Effector CD8-positive, alpha-beta T cell (primary cell): ENCODE data around the gene ZNF747.

Source experiments
- DNase-seq: peaks from one replicate; lab custom pipeline; 2025; lab: John Stamatoyannopoulos, UW
- total RNA-seq, 4 experiments: gene quantifications; one replicate each; lab custom pipeline; 2026; lab: John Stamatoyannopoulos, UW

Gene ZNF747
- total RNA-seq, result 12.7 to 16.7 (median 13.8) reads per million in 4 experiments

- peak; percentile 85 for DNase-seq
Measured at GRCh38 chr16:30534368-30535105, at the start of gene ZNF747. ZNF747 (minus strand) TSS chr16:30534858; CDS start chr16:30534679, 179 bp downstream.

GRCh38 chr16:30582611-30583340 lies 48.1 kb upstream of the ZNF747 start:
- no peak for DNase-seq

GRCh38 chr16:30581457-30581856 lies 46.8 kb upstream of the ZNF747 start:
- DNase-seq, result no peak

- no peak for DNase-seq
Measured at GRCh38 chr16:30574678-30575077, 40.0 kb upstream of the ZNF747 start.

GRCh38 chr16:30571445-30572322 lies 37.0 kb upstream of the ZNF747 start, which contains the start of gene ZNF688:
ZNF688 (minus strand) TSS chr16:30571714; CDS start chr16:30571629, 85 bp downstream.
- peak; percentile 93 for DNase-seq

GRCh38 chr16:30570636-30571444 lies 36.2 kb upstream of the ZNF747 start:
- no peak for DNase-seq

GRCh38 chr16:30569746-30570635 lies 35.3 kb upstream of the ZNF747 start:
- no peak for DNase-seq

- no peak for DNase-seq
Measured at GRCh38 chr16:30569281-30569680, 34.6 kb upstream of the ZNF747 start.

GRCh38 chr16:30567991-30568638 lies 33.5 kb upstream of the ZNF747 start:
- DNase-seq, result no peak

GRCh38 chr16:30567160-30567990 lies 32.7 kb upstream of the ZNF747 start:
- no peak for DNase-seq

- DNase-seq, result no peak
Measured at GRCh38 chr16:30566531-30566930, 31.9 kb upstream of the ZNF747 start.

GRCh38 chr16:30565984-30566383 lies 31.3 kb upstream of the ZNF747 start:
- no peak for DNase-seq

GRCh38 chr16:30565526-30565925 lies 30.9 kb upstream of the ZNF747 start:
- DNase-seq, result no peak

- no peak for DNase-seq
Measured at GRCh38 chr16:30562021-30562420, 27.4 kb upstream of the ZNF747 start.

- no peak for DNase-seq
Measured at GRCh38 chr16:30561089-30561816, 26.6 kb upstream of the ZNF747 start.

GRCh38 chr16:30559690-30560089 lies 25.0 kb upstream of the ZNF747 start:
- DNase-seq, result no peak

- DNase-seq, result no peak
Measured at GRCh38 chr16:30558789-30559377, 24.2 kb upstream of the ZNF747 start.
